Right lobe of liver (tissue), 4 donors: ENCODE data around the gene CCDC33.

Experiments
- CTCF ChIP-seq, 4 donors: fragments of 200-600 bp in 3 of 4; fragments of 450-650 bp in 1 of 4; IDR thresholded peaks; one replicate each; pipeline versions ENCODE4 v1.5.1 to v1.8.0; 2016 to 2022; ENCODE audit warnings: antibody characterized with exemption in 4 of 4, mild to moderate bottlenecking in 2 of 4
- POLR2A ChIP-seq: fragments of 450-650 bp; IDR thresholded peaks from one replicate; pipeline ENCODE4 v1.6.1; 2017; ENCODE audit warnings: antibody characterized with exemption, mild to moderate bottlenecking
- donor health status: DM: no; HTN: no; CAD: no.
- donor health status: DM: no; HTN: no; CAD: no.
- donor health status: DM: no; HTN: yes; CAD: no.

GRCh38 chr15:74373056-74373650 lies 137.0 kb downstream of the CCDC33 start:
- no peak for TF ChIP-seq CTCF (IDR thresholded peaks at IDR 0.05)
- TF ChIP-seq POLR2A = no peak
